Kidney capillary endothelial cell (primary cell): ENCODE results near the gene PEMT.

Source experiments
- DNase-seq: peaks from one replicate; pipeline ENCODE4 v3.0.0-alpha.2; 2018; ENCODE audit warnings: low spot score

Gene PEMT

DNA sequence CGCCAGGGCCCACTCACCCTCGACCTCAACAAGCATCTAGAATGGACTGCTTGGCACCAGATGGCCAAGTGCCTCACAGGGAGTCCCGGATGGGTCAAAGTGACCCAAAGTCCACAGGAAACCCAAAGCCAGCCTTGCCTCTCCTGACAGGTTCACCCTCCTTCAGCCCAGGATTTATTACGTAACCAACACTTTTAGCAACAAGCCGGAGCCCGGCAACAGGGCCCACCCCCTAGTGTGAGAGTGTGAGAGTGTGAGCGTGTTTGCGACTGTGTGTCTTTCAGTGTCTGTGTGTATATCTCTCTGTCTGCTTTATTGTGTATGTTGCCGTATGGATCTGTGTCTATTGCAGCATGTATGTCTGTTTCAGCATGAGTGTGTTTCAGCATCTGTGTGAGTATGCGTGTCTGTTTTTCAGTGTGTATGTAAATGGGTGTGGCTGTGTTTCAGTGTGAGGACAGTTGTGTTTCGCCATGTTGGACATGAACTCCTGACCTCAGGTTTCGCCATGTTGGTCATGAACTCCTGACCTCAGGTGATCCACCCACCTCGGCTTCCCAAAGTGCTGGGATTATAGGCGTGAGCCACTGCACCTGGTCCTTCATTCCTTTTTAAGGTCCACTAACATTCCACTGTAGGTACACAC is 13.7 kb upstream of the PEMT start:
- no peak for DNase-seq

- DNase-seq, result no peak
Measured at GRCh38 chr17:17603895-17604225, 12.4 kb upstream of the PEMT start.

DNA sequence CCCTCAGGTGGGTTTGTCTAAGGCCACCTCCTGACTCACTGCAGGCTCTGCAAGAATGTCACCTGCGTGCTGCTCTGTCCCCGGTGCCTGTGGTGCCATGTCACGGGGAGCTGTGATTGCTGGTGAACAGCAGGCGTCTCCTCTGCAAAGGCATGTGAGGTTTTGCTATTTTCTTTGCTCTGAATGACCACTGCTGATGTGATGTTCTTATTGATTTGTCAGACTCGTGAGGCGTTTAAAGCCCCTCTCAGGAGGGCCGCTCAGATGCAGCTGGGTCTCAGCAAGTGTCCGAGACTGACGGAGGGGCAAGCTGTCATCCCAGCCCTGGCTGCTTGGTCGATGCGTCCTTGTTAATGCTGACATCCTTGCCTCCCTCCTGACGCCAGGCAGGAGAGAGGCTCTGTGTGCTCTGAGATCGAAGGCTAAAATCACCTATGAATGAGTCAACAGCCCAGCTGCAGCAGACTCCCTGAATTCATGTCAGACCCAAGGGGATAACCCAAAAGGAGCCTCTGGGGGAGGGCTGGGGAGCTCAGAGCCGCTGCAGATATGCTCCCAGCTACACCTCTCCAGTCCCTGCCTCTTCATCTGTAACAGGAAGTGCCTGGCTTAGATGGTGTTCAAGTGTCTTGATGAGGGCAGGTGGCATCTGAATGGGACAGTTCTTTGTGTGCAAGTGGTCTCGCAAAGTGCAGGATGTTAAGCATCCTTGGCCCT is 11.8 kb upstream of the PEMT start:
- DNase-seq, result no peak

DNA sequence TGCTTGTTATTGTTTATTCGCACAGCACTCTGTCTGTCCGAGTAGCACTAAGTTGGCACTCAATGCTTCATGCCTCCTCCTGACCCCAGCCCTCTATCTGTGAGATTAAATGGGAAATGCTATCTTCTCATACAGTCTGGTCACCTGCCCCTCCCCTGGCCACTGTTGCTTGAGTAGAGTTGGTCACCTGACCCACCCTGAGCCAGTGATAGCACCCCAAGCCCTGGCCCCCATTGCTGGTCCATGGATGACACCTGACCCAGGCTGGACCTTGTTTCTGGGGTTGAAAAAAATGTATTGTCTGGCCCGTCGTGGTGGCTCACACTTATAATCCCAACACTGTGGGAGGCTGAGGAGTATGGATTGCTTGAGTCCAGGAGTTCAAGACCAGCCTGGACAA is 8.5 kb upstream of the PEMT start:
- DNase-seq, result no peak

DNA sequence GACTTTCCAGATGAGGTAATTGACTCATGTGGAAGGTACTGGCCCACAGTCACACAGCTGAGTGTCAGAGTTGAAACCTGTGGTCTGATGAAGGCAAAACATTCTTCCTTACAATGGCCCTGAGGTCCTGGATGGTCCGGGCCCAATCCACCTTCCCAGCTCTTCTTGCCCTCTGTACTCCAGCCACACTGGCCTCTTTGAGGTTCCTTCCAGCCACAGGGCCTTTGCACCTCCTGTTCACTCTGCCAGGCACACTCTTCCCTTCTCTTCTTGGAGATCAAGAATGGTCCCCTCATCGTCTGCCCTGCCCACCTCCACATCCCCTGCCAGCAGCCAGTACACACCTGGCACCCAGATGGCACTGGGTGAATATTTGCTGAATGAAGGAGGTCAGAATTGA is 6.5 kb upstream of the PEMT start:
- no peak for DNase-seq

GRCh38 chr17:17595755-17596154 is 4.2 kb upstream of the PEMT start:
- DNase-seq, result no peak

DNA sequence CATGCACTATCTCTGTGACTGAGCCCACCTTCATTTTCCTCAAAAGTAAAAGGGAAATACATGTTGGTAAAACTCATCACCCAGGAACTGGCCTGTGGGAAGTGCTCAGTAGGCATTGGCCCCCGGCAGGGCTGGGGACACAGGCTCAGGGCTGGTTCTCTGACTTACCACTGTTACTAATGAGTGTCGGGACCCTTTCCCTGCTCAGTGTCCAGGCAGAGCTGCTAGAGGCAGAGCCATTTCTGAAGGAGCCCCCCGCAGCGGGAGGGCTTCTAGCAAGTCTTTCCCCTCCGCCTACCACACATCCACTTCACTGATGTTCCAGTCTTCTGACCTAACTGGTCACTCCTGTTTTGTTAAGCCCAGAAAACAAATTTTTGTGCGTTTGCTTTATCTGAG is 1.7 kb upstream of the PEMT start:
- no peak for DNase-seq

- no peak for DNase-seq
Measured at GRCh38 chr17:17590883-17591354, 589 bp downstream of the PEMT start.

- no peak for DNase-seq
Measured at GRCh38 chr17:17590141-17590751, 1.3 kb downstream of the PEMT start.

GRCh38 chr17:17587614-17588337 is 3.7 kb downstream of the PEMT start:
- no peak for DNase-seq

DNA sequence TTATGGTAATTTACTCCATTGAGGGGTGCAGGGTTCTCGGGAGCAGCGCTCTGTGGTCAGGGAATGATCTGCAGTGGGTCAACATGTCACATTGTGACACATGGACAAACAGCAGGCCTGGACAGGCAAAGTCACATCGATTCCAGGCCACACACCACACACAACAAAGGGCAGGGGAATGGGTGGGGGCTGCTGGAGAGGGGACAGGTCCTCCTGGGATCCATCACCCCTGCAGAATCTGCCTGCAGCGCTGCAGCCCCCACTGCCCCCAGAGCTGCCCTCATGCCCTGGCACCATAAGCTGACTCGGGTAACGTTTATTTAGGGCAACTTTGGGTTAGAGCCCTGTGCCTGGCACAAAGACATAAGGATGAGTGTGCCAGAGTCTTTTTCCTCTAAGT is 9.1 kb downstream of the PEMT start:
- DNase-seq, result no peak

GRCh38 chr17:17581509-17581908 is 10.0 kb downstream of the PEMT start:
- no peak for DNase-seq

DNA sequence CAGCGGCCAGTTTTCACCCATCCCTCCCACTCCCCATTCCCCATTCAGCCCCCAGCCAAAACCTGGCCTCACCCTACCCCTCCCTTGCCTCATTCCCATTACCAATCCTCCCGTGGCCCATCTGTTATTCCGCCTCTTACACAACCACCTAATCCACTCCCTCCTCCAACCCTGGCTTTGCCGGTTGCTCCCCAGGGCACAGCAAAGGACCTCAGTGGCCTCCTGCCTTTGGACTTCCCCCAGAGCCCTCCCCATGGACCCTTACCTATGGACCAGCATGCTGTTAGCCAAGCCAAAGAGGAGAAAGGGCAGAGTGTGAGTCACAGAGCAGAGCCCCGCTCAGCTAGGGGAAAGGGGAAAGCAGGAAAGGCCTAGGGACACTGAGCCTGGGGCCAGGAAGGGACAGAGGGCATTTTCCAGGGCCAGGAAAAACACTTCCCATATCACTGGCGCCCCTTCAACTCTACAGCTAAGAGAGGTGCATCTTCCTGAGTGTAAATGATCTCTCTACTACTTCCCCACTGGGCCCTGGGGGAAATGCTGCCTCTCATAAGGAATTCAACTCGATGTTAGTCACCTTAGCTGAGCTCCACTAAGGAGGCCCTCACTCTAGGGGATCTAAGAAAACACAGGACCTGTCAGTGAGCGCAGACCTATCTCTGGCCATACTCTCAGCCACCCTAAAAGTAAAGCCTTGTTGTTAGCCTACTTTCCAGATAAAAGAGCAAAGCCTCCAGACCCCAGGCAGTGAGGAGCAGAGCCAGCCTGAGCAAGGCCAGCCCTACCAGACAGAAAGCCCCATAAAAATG is 10.6 kb downstream of the PEMT start:
- no peak for DNase-seq

DNA sequence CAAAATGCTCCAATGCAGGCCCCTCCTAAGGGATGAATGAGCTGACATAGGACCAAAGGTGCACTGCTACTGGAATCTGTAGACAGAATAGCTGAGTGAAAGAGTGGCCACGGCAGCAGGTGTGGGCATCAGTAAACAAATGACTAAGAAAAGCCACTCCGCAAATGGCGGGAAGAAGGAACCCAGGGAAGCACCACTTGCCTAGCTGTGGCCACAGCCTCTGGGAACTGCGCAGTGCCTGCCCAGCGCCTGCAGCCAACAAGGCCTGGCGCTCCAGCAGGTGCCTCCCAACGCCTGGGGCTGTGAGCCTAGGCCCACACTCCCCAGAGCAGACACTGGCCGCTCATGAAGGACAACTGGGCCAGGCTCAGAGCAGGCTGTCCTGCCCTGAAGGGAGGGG is 11.8 kb downstream of the PEMT start:
- DNase-seq, result no peak

- no peak for DNase-seq
Measured at GRCh38 chr17:17577373-17577772, 14.1 kb downstream of the PEMT start.

DNA sequence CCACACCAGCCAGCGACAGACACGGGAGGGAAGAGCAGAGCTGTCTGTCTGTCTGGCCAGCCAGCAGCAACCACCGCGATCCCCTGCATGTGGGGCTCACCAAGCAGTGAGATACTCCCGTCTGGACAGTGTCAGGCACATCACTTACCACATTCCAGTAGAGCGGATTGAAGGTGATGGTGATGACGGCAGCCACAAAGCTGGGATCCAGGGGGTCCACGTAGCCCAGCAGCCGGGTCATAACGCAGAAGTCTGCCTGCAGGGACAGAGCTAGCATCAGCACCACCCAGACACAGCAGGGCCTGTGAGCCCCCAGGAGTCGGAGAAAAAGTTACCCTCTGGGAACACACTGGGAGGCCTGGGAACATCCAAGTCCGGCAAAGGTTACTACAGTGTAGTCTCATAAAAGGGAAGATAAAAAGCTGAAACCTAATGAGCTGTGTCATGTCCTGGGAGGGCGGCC is 14.7 kb downstream of the PEMT start:
- no peak for DNase-seq

- no peak for DNase-seq
Measured at GRCh38 chr17:17575360-17576251, 15.9 kb downstream of the PEMT start.

DNA sequence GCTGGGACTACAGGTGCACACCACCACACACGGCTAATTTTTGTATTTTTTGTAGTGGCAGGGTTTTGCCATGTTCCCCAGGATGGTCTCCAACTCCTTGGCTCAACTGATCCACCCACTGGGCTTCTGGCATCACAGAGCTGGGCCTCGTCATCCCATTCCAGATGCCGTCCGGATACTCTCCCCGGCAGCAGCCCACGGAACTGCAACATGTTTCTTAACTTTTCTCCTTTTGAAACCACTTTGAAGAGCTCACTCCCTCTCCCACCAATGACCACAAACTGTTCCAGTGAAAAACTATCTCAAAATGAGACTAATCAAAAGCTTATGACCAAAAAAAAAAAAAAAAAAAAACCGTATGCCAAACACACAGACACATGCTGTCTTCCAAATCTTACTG is 17.6 kb downstream of the PEMT start:
- DNase-seq, result no peak

GRCh38 chr17:17572010-17572785 is 19.3 kb downstream of the PEMT start:
- DNase-seq, result no peak
